K562 (cell line): ENCODE measurements around the gene UQCR11. TPM values are rescaled to one million over a fixed set of nuclear protein-coding genes. Genes with fewer than 3 reads are reported as not detected.
A peak's percentile ranks its signal among the peaks of the same experiment; 100 is the strongest.

Experiments
- CTCF ChIP-seq, 3 experiments: IDR thresholded peaks in 2 of 3; conservative IDR thresholded peaks in 1 of 3; 2 replicates each; pipeline ENCODE4 v1.5.1; 2011 to 2012; ENCODE audit warnings: low read length in 3 of 3, mild to moderate bottlenecking in 3 of 3, control low read depth in 2 of 3, improper control_type of control experiment in 1 of 3, inconsistent platforms in 1 of 3, low read depth in 1 of 3, mixed read lengths in 1 of 3, moderate library complexity in 1 of 3; ENCODE audit not compliant: insufficient read depth in 2 of 3
- MIER1 ChIP-seq: fragments of 450-650 bp; IDR thresholded peaks from 2 replicates; pipeline ENCODE4 v1.6.1; 2016; ENCODE audit warnings: antibody characterized with exemption, mild to moderate bottlenecking, low read depth
- PRDM10 ChIP-seq: fragments of 450-650 bp; IDR thresholded peaks from 2 replicates; pipeline ENCODE4 v1.6.1; 2018; ENCODE audit not compliant: partially characterized antibody
- PTBP1 ChIP-seq: fragments of 200-400 bp; formaldehyde crosslinking; IDR thresholded peaks from 2 replicates; pipeline ENCODE4 v1.6.1; 2017; ENCODE audit warnings: low read depth, low read length
- RBM25 ChIP-seq: fragments of 200-400 bp; formaldehyde crosslinking; IDR thresholded peaks from 2 replicates; pipeline ENCODE4 v1.6.1; 2018; ENCODE audit warnings: low read length, low read depth, moderate library complexity; ENCODE audit not compliant: severe bottlenecking
- polyA plus RNA-seq, 8 experiments: library from polyadenylated mRNA; depleted of rRNA in 4 of 8; stranded (reverse) in 5 of 8; unstranded in 3 of 8; fragments of >200 nt; fragmentation: Nextera tagmentation in 2 of 8; fragmentation: Illumina TruSeq in 1 of 8; extraction: Ambion mirVana in 2 of 8; extraction: Trizol in 1 of 8; gene quantifications; 2 replicates each; pipeline versions ENCODE4 v1.2.1 to v1.2.3, GENCODE V29; 2011 to 2014; ENCODE audit warnings: inconsistent platforms in 1 of 8, missing spikeins in 1 of 8
- total RNA-seq, 7 experiments: library from RNA; depleted of rRNA in 6 of 7; stranded (reverse); fragments of >200 nt in 6 of 7; fragmentation: Illumina TruSeq in 2 of 7; extraction: Trizol in 2 of 7; gene quantifications; 2 replicates each; pipeline versions ENCODE4 v1.2.1 to v1.2.3, GENCODE V29; 2011 to 2021; ENCODE audit warnings: low replicate concordance in 1 of 7
- TF ChIP-seq, protein P1 (sequence below): sonication (generic); formaldehyde crosslinking; IDR thresholded peaks from 2 replicates; pipeline ENCODE4 v1.8.1; 2023; ENCODE audit warnings: missing genetic modification reagents, mild to moderate bottlenecking, borderline replicate concordance
- TF ChIP-seq, protein P2 (sequence below): sonication (generic); formaldehyde crosslinking; IDR thresholded peaks from 2 replicates; pipeline ENCODE4 v1.9.0; 2022; ENCODE audit warnings: mild to moderate bottlenecking, missing genetic modification reagents

UQCR11 gene
- total and polyA plus RNA-seq, 9 of the 15 experiments (the other 6 are each of a cell fraction or from before 2014, with no cell fraction given): 57.6 to 394 (median 259) TPM

- peak; percentile 83 for TF ChIP-seq PRDM10
- peak in 2 of 3 experiments; percentile 1 to 11; a peak in 1 of 6 replicates for TF ChIP-seq CTCF (IDR thresholded peaks at IDR 0.05 in 2 of 3, conservative IDR thresholded peaks at IDR 0.05 in 1 of 3; ENCODE audit: insufficient read depth in 2 of 3, low read depth in 1 of 3, low read length in 3 of 3)
- peak; percentile 97 for TF ChIP-seq MIER1
- TF ChIP-seq RBM25: peak; percentile 8
- peak; percentile 95 for TF ChIP-seq PTBP1
- TF ChIP-seq, protein P1, sequence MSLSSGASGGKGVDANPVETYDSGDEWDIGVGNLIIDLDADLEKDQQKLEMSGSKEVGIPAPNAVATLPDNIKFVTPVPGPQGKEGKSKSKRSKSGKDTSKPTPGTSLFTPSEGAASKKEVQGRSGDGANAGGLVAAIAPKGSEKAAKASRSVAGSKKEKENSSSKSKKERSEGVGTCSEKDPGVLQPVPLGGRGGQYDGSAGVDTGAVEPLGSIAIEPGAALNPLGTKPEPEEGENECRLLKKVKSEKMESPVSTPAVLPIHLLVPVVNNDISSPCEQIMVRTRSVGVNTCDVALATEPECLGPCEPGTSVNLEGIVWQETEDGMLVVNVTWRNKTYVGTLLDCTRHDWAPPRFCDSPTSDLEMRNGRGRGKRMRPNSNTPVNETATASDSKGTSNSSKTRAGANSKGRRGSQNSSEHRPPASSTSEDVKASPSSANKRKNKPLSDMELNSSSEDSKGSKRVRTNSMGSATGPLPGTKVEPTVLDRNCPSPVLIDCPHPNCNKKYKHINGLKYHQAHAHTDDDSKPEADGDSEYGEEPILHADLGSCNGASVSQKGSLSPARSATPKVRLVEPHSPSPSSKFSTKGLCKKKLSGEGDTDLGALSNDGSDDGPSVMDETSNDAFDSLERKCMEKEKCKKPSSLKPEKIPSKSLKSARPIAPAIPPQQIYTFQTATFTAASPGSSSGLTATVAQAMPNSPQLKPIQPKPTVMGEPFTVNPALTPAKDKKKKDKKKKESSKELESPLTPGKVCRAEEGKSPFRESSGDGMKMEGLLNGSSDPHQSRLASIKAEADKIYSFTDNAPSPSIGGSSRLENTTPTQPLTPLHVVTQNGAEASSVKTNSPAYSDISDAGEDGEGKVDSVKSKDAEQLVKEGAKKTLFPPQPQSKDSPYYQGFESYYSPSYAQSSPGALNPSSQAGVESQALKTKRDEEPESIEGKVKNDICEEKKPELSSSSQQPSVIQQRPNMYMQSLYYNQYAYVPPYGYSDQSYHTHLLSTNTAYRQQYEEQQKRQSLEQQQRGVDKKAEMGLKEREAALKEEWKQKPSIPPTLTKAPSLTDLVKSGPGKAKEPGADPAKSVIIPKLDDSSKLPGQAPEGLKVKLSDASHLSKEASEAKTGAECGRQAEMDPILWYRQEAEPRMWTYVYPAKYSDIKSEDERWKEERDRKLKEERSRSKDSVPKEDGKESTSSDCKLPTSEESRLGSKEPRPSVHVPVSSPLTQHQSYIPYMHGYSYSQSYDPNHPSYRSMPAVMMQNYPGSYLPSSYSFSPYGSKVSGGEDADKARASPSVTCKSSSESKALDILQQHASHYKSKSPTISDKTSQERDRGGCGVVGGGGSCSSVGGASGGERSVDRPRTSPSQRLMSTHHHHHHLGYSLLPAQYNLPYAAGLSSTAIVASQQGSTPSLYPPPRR (CRISPR knock-in tag): no peak
- TF ChIP-seq, protein P2, sequence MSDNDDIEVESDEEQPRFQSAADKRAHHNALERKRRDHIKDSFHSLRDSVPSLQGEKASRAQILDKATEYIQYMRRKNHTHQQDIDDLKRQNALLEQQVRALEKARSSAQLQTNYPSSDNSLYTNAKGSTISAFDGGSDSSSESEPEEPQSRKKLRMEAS (CRISPR knock-in tag): 0 out of 2 replicates have a peak, but pooled peaks have one; percentile 30
These were observed 45.6 kb upstream of the UQCR11 start (continued) for GRCh38 chr19:1650650-1651567.
